Panc1 (cell line): Measurements from ENCODE around the gene KIF25. TPM values are rescaled to one million over a fixed set of nuclear protein-coding genes. Genes with fewer than 3 reads are reported as not detected.

Experiments
- ATAC-seq: fragments of 200-7000 bp; cut with Tn5 transposase; 2 replicates; pipeline ENCODE4 v1.9.1; 2020; ENCODE audit warnings: mild to moderate bottlenecking, moderate library complexity
- BruUV-seq: library from RNA; stranded (reverse); fragments of 400-500 nt; replicated peaks from 2 replicates; lab custom pipeline; 2021; lab: Mats Ljungman, UMichigan
- CTCF ChIA-PET: fragments of 300-600 bp; sonication (Branson Sonifier 250); formaldehyde crosslinking; loops from one replicate; lab custom pipeline; 2022; ENCODE audit warnings: antibody characterized with exemption; lab: Charles Lee
- POLR2A ChIA-PET: fragments of 300-600 bp; sonication (Branson Sonifier 250); formaldehyde crosslinking; loops from one replicate; lab custom pipeline; 2022; ENCODE audit warnings: antibody characterized with exemption; lab: Charles Lee
- DNase-seq: peaks from one replicate; pipeline ENCODE4 v3.0.0-alpha.2; 2010; ENCODE audit warnings: low read depth, low spot score
- H3K27ac ChIP-seq: 2 replicates; pipeline ENCODE4 v1.5.1; 2011; ENCODE audit warnings: mild to moderate bottlenecking, low read length, inconsistent platforms
- H3K27me3 ChIP-seq: fragments of 200-500 bp; sonication (Bioruptor generic); 2 replicates; pipeline ENCODE4 v1.6.0; 2014; ENCODE audit warnings: low read length, inconsistent platforms; ENCODE audit not compliant: control insufficient read depth, insufficient read depth
- H3K36me3 ChIP-seq: fragments of 200-500 bp; sonication (Bioruptor generic); 2 replicates; pipeline ENCODE4 v1.5.1; 2014; ENCODE audit warnings: inconsistent platforms, mild to moderate bottlenecking, low read length, moderate library complexity; ENCODE audit not compliant: control insufficient read depth, insufficient read depth
- H3K4me1 ChIP-seq: 2 replicates; pipeline ENCODE4 v1.5.1; 2011; ENCODE audit warnings: inconsistent platforms, mild to moderate bottlenecking, low read length, moderate library complexity; ENCODE audit not compliant: control insufficient read depth, insufficient read depth
- H3K4me3 ChIP-seq, 2 experiments: 2 replicates each; pipeline ENCODE4 v1.5.1; 2011 to 2012; ENCODE audit warnings: low read depth in 2 of 2, low read length in 2 of 2, mild to moderate bottlenecking in 2 of 2, inconsistent platforms in 1 of 2, moderate library complexity in 1 of 2
- H3K9me3 ChIP-seq: fragments of 200-500 bp; sonication (Bioruptor generic); 2 replicates; pipeline ENCODE4 v1.5.1; 2014; ENCODE audit warnings: low read depth, mild to moderate bottlenecking, inconsistent platforms, low read length, moderate library complexity; ENCODE audit not compliant: control insufficient read depth, insufficient read depth
- POLR2AphosphoS5 ChIP-seq: IDR thresholded peaks from 2 replicates; pipeline ENCODE4 v1.6.1; 2012; ENCODE audit warnings: mild to moderate bottlenecking, low read depth, low read length, moderate library complexity
- SIN3A ChIP-seq: IDR thresholded peaks from 2 replicates; pipeline ENCODE4 v1.6.1; 2012; ENCODE audit warnings: low read depth, mild to moderate bottlenecking, low read length, moderate library complexity, borderline replicate concordance; ENCODE audit not compliant: insufficient read depth
- TCF7L2 ChIP-seq: IDR thresholded peaks from 2 replicates; pipeline ENCODE4 v1.6.1; 2011; ENCODE audit warnings: mild to moderate bottlenecking, low read depth, low read length, inconsistent platforms
- in situ Hi-C: cut with HindIII; loops from 2 replicates; pipeline ENCODE4 v1.10.0; 2016; ENCODE audit warnings: low sequenced_read_pairs, low pct_unique_long_range_greater_than_20kb
- intact Hi-C: fragments of 100-400 bp; cut with micrococcal nuclease; formaldehyde crosslinking; loops from one replicate; pipeline ENCODE4 v1.10.0; 2022; ENCODE audit not compliant: unreplicated experiment
- total RNA-seq: library from RNA; stranded (reverse); gene quantifications from one replicate; pipeline ENCODE4 v1.2.1, GENCODE V29; 2021; ENCODE audit not compliant: unreplicated experiment
- TF ChIP-seq, protein P1 (sequence below): fragments of 450-650 bp; IDR thresholded peaks from 2 replicates; pipeline ENCODE4 v1.5.1; 2017; ENCODE audit warnings: mild to moderate bottlenecking
- TF ChIP-seq, protein P2 (sequence below), 2 experiments: IDR thresholded peaks; 2 replicates each; pipeline ENCODE4 v1.6.1; 2011 to 2012; ENCODE audit warnings: low read depth in 2 of 2, control low read depth in 1 of 2, low read length in 1 of 2, mild to moderate bottlenecking in 1 of 2, moderate library complexity in 1 of 2; ENCODE audit not compliant: insufficient read depth in 1 of 2

KIF25 gene
- total RNA-seq, 1 experiment from 2014 or later: 0.44 TPM

DNA sequence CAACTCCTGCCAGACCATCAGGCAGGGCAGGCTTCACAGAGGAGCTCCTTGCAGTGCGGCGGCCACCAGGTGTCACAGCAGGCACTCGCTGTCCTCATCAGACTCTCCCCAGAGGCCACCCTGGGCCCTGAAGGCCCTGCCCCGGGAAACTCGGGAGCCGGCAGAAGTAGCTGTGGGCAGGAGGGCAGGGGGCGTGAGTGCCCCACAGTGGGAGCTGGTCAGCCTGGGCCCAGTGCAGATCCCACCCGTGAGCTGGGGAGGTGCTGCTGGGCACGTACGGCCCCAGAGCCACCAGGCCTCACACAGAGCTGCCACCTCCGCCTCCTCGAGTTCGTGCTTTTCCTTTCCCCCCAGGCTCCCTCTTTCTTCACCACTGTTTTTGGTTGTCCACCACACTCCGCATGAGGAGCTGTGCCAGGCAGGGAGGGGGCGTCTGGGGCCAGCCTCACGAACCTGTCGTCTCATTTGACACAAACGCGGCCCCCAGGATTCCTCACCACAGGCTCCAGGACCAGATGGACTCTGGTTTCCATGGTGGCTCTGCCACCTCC, 47.7 kb downstream of the KIF25 start:
- no peak for DNase-seq
- BruUV-seq: no TSS peak
- CTCF ChIA-PET: interaction anchor here (0.5 to 1.5 kb wide), 8 partner anchors 11 to 106 kb away, joined by 3 to 9 read pairs (median 5); no protein-coding TSS in a partner anchor
- in situ Hi-C loops: no loop called here
- peak; percentile 83 for ATAC-seq
- POLR2A ChIA-PET: no interaction called here
- Histone ChIP-seq H3K9me3 (no peaks in the 10 kb centered on the region), H3K4me1 (no peaks in the 10 kb centered on the region), H3K4me3 (no peak overlapping the region), H3K27ac (no peak overlapping the region), H3K27me3 (no peaks in the 10 kb centered on the region), H3K36me3 (no peaks in the 10 kb centered on the region)
- no peak for TF ChIP-seq SIN3A
- no peak for TF ChIP-seq TCF7L2
- TF ChIP-seq, protein P1, sequence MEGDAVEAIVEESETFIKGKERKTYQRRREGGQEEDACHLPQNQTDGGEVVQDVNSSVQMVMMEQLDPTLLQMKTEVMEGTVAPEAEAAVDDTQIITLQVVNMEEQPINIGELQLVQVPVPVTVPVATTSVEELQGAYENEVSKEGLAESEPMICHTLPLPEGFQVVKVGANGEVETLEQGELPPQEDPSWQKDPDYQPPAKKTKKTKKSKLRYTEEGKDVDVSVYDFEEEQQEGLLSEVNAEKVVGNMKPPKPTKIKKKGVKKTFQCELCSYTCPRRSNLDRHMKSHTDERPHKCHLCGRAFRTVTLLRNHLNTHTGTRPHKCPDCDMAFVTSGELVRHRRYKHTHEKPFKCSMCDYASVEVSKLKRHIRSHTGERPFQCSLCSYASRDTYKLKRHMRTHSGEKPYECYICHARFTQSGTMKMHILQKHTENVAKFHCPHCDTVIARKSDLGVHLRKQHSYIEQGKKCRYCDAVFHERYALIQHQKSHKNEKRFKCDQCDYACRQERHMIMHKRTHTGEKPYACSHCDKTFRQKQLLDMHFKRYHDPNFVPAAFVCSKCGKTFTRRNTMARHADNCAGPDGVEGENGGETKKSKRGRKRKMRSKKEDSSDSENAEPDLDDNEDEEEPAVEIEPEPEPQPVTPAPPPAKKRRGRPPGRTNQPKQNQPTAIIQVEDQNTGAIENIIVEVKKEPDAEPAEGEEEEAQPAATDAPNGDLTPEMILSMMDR: peak; percentile 73; the same call in 1 of the 2 replicates
- intact Hi-C loops: no loop called here

DNA sequence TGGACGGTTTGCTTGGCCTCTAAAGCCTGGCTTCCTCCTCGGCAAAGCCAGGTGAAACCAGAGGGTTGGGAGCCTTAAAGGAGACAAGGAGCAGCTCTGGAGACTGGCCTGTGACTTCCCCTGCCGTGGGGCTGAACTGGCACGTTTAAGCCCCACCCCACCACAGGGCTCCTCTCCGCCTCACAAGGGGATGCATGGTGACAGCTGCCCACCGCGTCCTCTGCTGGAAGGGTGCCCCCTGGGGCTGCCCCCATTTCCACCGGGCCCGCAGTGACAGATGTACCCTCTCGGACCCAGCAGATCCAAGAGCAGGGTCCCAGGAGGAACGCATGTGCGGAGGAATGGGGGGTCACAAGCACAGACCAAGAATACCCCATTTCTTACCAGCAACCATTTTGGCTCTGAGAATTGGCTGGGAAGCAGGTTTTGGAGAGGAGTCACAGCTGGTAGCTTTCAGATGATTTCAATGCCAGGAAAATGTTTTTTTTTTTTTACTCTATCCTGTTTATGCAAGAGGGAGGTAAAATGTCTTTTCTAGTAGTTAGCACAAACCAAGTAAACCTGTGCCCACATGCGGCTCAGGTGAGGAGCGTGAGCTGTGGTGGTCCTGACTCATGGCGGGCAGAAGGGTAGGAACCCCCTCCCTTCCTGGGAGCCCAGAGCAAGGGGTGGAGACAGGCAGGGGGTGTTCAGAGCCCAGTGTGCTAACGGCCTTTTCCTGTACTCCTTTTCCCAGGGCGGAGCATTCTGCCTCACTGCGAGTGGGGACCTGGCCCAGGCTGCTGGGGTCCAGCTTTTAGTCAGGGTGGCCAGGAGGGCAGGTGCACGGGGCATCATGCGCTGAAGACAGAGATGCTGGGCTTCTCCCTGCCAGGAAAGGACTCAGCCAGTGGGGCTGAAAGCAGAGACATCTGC, 48.5 kb downstream of the KIF25 start:
- POLR2A ChIA-PET: no interaction called here
- CTCF ChIA-PET: interaction anchor here (0.5 to 1.5 kb wide), 6 partner anchors 10 to 87 kb away, joined by 3 to 9 read pairs (median 5); no protein-coding TSS in a partner anchor
- no peaks in the 10 kb centered on the region for H3K9me3 ChIP-seq
- ATAC-seq (no peak), DNase-seq (no peak)
- no peak overlapping the region for H3K4me3 ChIP-seq
- intact Hi-C loops: no loop called here
- TF ChIP-seq, protein P2, sequence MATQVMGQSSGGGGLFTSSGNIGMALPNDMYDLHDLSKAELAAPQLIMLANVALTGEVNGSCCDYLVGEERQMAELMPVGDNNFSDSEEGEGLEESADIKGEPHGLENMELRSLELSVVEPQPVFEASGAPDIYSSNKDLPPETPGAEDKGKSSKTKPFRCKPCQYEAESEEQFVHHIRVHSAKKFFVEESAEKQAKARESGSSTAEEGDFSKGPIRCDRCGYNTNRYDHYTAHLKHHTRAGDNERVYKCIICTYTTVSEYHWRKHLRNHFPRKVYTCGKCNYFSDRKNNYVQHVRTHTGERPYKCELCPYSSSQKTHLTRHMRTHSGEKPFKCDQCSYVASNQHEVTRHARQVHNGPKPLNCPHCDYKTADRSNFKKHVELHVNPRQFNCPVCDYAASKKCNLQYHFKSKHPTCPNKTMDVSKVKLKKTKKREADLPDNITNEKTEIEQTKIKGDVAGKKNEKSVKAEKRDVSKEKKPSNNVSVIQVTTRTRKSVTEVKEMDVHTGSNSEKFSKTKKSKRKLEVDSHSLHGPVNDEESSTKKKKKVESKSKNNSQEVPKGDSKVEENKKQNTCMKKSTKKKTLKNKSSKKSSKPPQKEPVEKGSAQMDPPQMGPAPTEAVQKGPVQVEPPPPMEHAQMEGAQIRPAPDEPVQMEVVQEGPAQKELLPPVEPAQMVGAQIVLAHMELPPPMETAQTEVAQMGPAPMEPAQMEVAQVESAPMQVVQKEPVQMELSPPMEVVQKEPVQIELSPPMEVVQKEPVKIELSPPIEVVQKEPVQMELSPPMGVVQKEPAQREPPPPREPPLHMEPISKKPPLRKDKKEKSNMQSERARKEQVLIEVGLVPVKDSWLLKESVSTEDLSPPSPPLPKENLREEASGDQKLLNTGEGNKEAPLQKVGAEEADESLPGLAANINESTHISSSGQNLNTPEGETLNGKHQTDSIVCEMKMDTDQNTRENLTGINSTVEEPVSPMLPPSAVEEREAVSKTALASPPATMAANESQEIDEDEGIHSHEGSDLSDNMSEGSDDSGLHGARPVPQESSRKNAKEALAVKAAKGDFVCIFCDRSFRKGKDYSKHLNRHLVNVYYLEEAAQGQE (IDR thresholded peaks at IDR 0.05; ENCODE audit: insufficient read depth in 1 of 2, low read depth in 2 of 2, low read length in 1 of 2): no peak
- TF ChIP-seq POLR2AphosphoS5: no peak
- TF ChIP-seq, protein P1: no peak
- no peak for TF ChIP-seq SIN3A
- TF ChIP-seq TCF7L2: no peak
- no peak overlapping the region for H3K27ac ChIP-seq
- H3K36me3 ChIP-seq: no peaks in the 10 kb centered on the region
- in situ Hi-C loops: no loop called here
- no TSS peak for BruUV-seq
- H3K4me1 ChIP-seq: no peaks in the 10 kb centered on the region
- H3K27me3 ChIP-seq: no peaks in the 10 kb centered on the region
